ENCODE measurements around the gene SRPK2.
"Not testable (repeated sequence)": the region's sequence is repeated elsewhere in the genome, so short reads cannot be mapped to it uniquely, and the experiment has no call there.

Gene SRPK2

DNA sequence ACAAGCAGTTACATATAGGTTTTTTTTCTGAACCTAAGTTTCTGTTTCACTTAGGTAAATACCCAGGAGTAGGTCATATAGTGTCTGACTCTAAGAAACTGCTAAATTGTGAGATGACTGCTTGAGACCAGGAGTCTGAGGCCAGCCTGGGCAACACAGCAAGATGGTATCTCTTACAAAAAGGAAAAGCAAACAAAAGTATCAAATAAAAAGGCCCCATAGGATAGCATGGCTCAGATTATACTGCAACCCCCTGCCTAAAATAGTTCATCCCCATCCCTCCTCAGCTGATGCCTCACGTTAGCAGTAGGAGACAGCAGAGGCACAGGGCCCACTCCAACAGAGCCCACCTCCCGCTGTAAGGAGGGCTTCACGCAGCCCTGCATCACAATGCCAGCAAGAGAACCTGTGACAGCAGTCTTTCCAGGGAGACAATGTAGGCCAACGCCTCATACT lies 90.3 kb downstream of the SRPK2 start:
- peaks cover 8% of the 10 kb centered on the region for H3K36me3 Mint-ChIP-seq (ENCODE audit: low read depth)
- H3K4me1 Mint-ChIP-seq, result peaks cover 23% of the 10 kb centered on the region
- TF ChIP-seq, protein P1, sequence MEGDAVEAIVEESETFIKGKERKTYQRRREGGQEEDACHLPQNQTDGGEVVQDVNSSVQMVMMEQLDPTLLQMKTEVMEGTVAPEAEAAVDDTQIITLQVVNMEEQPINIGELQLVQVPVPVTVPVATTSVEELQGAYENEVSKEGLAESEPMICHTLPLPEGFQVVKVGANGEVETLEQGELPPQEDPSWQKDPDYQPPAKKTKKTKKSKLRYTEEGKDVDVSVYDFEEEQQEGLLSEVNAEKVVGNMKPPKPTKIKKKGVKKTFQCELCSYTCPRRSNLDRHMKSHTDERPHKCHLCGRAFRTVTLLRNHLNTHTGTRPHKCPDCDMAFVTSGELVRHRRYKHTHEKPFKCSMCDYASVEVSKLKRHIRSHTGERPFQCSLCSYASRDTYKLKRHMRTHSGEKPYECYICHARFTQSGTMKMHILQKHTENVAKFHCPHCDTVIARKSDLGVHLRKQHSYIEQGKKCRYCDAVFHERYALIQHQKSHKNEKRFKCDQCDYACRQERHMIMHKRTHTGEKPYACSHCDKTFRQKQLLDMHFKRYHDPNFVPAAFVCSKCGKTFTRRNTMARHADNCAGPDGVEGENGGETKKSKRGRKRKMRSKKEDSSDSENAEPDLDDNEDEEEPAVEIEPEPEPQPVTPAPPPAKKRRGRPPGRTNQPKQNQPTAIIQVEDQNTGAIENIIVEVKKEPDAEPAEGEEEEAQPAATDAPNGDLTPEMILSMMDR (IDR thresholded peaks at IDR 0.05; ENCODE audit: unreplicated experiment in 3 of 3), result no peak
- H3K27me3 Mint-ChIP-seq (ENCODE audit: low read depth), result no peaks in the 10 kb centered on the region
- peak overlapping the region in 1 of 3 experiments; percentile 23 for H3K27ac Mint-ChIP-seq
- H3K4me3 Mint-ChIP-seq, result no peak overlapping the region
- H3K9me3 Mint-ChIP-seq, result peaks cover 3% of the 10 kb centered on the region

DNA sequence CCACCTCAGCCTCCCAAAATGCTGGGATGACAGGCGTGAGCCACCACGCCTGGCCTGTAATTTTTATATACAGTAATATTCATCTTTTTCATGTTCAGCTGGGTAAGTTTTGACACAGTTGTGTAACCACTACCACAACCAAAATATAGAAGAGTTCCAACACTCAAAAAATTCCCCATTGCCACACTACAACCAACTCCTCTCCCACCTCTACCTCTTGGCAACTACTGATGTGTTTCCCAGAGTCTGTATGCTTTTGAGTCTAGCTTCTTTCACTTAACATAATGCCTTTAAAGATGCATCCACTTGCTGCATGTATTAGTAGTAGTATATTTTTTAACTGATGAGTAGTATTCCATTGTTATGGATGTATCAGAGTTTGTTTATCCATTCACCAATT lies 90.7 kb downstream of the SRPK2 start:
- H3K27me3 Mint-ChIP-seq (ENCODE audit: low read depth), result no peaks in the 10 kb centered on the region
- H3K4me1 Mint-ChIP-seq, result peaks cover 22% of the 10 kb centered on the region
- TF ChIP-seq, protein P1 (IDR thresholded peaks at IDR 0.05; ENCODE audit: unreplicated experiment in 3 of 3), result no peak
- H3K9me3 Mint-ChIP-seq, result peaks cover 3% of the 10 kb centered on the region
- peak overlapping the region in 1 of 3 experiments; percentile 18 for H3K27ac Mint-ChIP-seq
- no peak overlapping the region for H3K4me3 Mint-ChIP-seq
- H3K36me3 Mint-ChIP-seq (ENCODE audit: low read depth), result peaks cover 8% of the 10 kb centered on the region

DNA sequence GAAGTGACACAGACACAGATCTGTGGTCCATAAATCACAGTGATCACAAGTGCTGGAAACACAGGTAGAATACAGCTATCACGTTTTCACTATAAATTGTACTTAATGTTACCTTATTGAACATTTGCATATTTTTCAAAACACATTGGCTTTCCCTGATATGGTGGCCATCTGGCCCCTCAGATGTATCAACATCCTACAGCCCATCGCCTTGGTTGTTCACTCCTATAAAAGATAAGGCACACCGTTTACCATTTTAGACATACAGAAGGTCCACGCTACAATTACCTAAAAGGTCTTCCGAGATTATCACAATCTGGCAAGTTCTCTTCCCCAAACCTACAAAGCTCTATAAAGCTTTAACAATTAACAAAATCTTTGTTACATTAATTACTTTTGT lies 91.4 kb downstream of the SRPK2 start:
- no peak overlapping the region for H3K4me3 Mint-ChIP-seq

GRCh38 chr7:105296491-105296890 lies 92.2 kb downstream of the SRPK2 start:
- H3K36me3 Mint-ChIP-seq (ENCODE audit: low read depth), result peaks cover 5% of the 10 kb centered on the region
- H3K4me3 Mint-ChIP-seq, result no peak overlapping the region
- H3K9me3 Mint-ChIP-seq, result peaks cover 3% of the 10 kb centered on the region
- TF ChIP-seq, protein P1 (IDR thresholded peaks at IDR 0.05; ENCODE audit: unreplicated experiment in 3 of 3), result no peak
- H3K4me1 Mint-ChIP-seq, result peaks cover 18% of the 10 kb centered on the region
- peak overlapping the region in 2 of 3 experiments; percentile 46 to 62 for H3K27ac Mint-ChIP-seq
- no peaks in the 10 kb centered on the region for H3K27me3 Mint-ChIP-seq (ENCODE audit: low read depth)

More for the DNA sequence above, 91.4 kb downstream of the SRPK2 start:
- Mint-ChIP-seq H3K4me1 (peaks cover 22% of the 10 kb centered on the region), H3K27ac (peak overlapping the region in 1 of 3 experiments; percentile 54), H3K36me3 (ENCODE audit: low read depth) (peaks cover 8% of the 10 kb centered on the region), H3K27me3 (ENCODE audit: low read depth) (no peaks in the 10 kb centered on the region), H3K9me3 (peaks cover 3% of the 10 kb centered on the region)
- TF ChIP-seq, protein P1 (IDR thresholded peaks at IDR 0.05; ENCODE audit: unreplicated experiment in 3 of 3), result no peak

- peaks cover 3% of the 10 kb centered on the region for H3K9me3 Mint-ChIP-seq
- peaks cover 18% of the 10 kb centered on the region for H3K4me1 Mint-ChIP-seq
- H3K27me3 Mint-ChIP-seq (ENCODE audit: low read depth), result no peaks in the 10 kb centered on the region
- TF ChIP-seq, protein P1 (IDR thresholded peaks at IDR 0.05; ENCODE audit: unreplicated experiment in 3 of 3), result no peak
- H3K36me3 Mint-ChIP-seq (ENCODE audit: low read depth), result peaks cover 5% of the 10 kb centered on the region
- H3K4me3 Mint-ChIP-seq, result no peak overlapping the region
- peak overlapping the region; percentile 57 to 72 (median 62) for H3K27ac Mint-ChIP-seq
Measured at GRCh38 chr7:105295596-105296352, 92.9 kb downstream of the SRPK2 start.

- peaks cover 21% of the 10 kb centered on the region for H3K4me1 Mint-ChIP-seq
- not testable (repeated sequence) for H3K27ac Mint-ChIP-seq; H3K27me3 Mint-ChIP-seq (ENCODE audit: low read depth); H3K4me3 Mint-ChIP-seq; H3K36me3 Mint-ChIP-seq (ENCODE audit: low read depth); H3K9me3 Mint-ChIP-seq
Measured at GRCh38 chr7:105294482-105294881, 94.2 kb downstream of the SRPK2 start.

Measured in nephron (organoid).